Gastroesophageal sphincter (tissue), 4 donors: ENCODE results near the gene LGR4. TPM values are rescaled to one million over a fixed set of nuclear protein-coding genes. Genes with fewer than 3 reads are reported as not detected.
A peak's percentile ranks its signal among the peaks of the same experiment; 100 is the strongest.

Source experiments
- ATAC-seq: fragments of 150-250 bp; one replicate; pipeline ENCODE4 v1.9.1; 2016; ENCODE audit warnings: mild to moderate bottlenecking, moderate library complexity
- H3K27ac ChIP-seq, 4 donors: fragments of 200-600 bp; sonication (generic) in 3 of 4; 1 replicate in 3 of 4; 2 replicates in 1 of 4; pipeline ENCODE4 v1.5.1; 2016 to 2019
- H3K27me3 ChIP-seq: fragments of 200-600 bp; sonication (generic); one replicate; pipeline ENCODE4 v1.5.1; 2019
- H3K36me3 ChIP-seq, 2 donors: fragments of 200-600 bp; sonication (generic); one replicate each; pipeline ENCODE4 v1.5.1; 2019; ENCODE audit warnings: control low read depth in 1 of 2
- H3K4me1 ChIP-seq, 3 donors: fragments of 200-600 bp; sonication (generic); 1 replicate in 2 of 3; 2 replicates in 1 of 3; pipeline ENCODE4 v1.5.1; 2016 to 2019; ENCODE audit warnings: control low read depth in 2 of 3
- H3K4me3 ChIP-seq, 2 donors: fragments of 200-600 bp; sonication (generic); one replicate each; pipeline ENCODE4 v1.5.1; 2019; ENCODE audit warnings: mild to moderate bottlenecking in 1 of 2, moderate library complexity in 1 of 2
- H3K9me3 ChIP-seq, 3 donors: fragments of 200-600 bp; sonication (generic); one replicate each; pipeline ENCODE4 v1.5.1; 2017 to 2019; ENCODE audit warnings: control low read depth in 2 of 3
- EP300 ChIP-seq: sonication (generic); formaldehyde crosslinking; IDR thresholded peaks from one replicate; pipeline ENCODE4 v1.6.1; 2017; ENCODE audit warnings: antibody characterized with exemption, mild to moderate bottlenecking
- POLR2A ChIP-seq, 2 donors: fragments of 450-650 bp; IDR thresholded peaks; one replicate each; pipeline ENCODE4 v1.6.1; 2017; ENCODE audit warnings: antibody characterized with exemption in 2 of 2, mild to moderate bottlenecking in 2 of 2, moderate library complexity in 1 of 2
- POLR2AphosphoS5 ChIP-seq: sonication (generic); formaldehyde crosslinking; IDR thresholded peaks from one replicate; pipeline ENCODE4 v1.6.1; 2017; ENCODE audit warnings: antibody characterized with exemption
- WGBS, 2 donors: methylation state at CpG; one replicate each; pipeline ENCODE4 v1.1.5; 2018; ENCODE audit warnings: low coverage in 1 of 2; 5-methylcytosine and 5-hydroxymethylcytosine counted together
- total RNA-seq, 4 donors: library from RNA; depleted of rRNA; stranded (reverse); fragments of >200 nt; gene quantifications; one replicate each; pipeline ENCODE4 v1.1.0, GENCODE V29; 2016
- TF ChIP-seq, protein P1 (sequence below), 4 experiments: fragments of 200-600 bp in 2 of 4; fragments of 450-650 bp in 2 of 4; sonication (generic) in 1 of 4; IDR thresholded peaks; one replicate each; pipeline ENCODE4 v1.5.1; 2017 to 2019; ENCODE audit warnings: antibody characterized with exemption in 4 of 4, mild to moderate bottlenecking in 2 of 4, moderate library complexity in 2 of 4

Gene LGR4
- total RNA-seq, 4 donors from 2014 or later = 21.0 to 35.9 (median 31.8) TPM

DNA sequence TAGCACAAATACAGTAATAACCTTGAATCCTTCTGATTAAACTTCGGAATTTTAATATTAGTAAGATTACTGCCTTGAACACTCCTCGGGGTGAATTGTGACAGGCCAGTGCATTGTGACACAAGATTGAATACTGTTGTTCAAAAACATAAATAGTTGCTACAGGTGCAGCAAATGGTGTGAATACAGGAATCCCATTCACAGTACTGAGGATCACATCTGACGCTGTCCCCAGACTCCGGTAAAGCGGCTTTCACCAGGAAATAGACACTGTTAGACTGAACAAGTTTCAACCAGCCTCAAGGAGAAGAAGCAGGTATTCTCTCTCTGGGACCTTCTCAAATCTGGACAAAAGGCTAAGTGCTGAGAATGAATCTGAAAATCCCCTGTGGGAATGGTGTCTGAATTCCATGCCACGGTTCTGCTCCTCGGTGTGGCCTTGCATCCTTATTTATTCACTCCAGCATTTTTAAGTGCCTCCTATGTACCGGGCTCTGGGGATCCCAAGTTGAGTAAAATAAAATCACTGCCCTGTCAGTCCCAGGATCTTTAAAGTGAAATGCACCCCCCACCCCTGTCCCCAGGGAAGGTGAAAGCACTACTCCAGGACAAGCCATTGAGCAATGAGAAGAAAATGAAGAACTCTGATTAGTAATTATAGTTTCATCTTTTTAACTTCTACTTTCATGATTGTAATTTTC is 3.4 kb downstream of the LGR4 start:
- peak overlapping the region in 1 of 2 donors; percentile 5 for H3K4me3 ChIP-seq
- WGBS, 2 donors = 67 to 78% methylated on average over 4 to 7 of the region's 8 CpGs
- peak overlapping the region in 3 of 4 donors; percentile 13 to 61 (median 46) for H3K27ac ChIP-seq
- no peaks in the 10 kb centered on the region for H3K36me3 ChIP-seq
- ATAC-seq = no peak
- no peaks in the 10 kb centered on the region for H3K9me3 ChIP-seq
- TF ChIP-seq POLR2A (IDR thresholded peaks at IDR 0.05) = no peak
- no peak for TF ChIP-seq POLR2AphosphoS5
- TF ChIP-seq EP300 = no peak
- TF ChIP-seq, protein P1, sequence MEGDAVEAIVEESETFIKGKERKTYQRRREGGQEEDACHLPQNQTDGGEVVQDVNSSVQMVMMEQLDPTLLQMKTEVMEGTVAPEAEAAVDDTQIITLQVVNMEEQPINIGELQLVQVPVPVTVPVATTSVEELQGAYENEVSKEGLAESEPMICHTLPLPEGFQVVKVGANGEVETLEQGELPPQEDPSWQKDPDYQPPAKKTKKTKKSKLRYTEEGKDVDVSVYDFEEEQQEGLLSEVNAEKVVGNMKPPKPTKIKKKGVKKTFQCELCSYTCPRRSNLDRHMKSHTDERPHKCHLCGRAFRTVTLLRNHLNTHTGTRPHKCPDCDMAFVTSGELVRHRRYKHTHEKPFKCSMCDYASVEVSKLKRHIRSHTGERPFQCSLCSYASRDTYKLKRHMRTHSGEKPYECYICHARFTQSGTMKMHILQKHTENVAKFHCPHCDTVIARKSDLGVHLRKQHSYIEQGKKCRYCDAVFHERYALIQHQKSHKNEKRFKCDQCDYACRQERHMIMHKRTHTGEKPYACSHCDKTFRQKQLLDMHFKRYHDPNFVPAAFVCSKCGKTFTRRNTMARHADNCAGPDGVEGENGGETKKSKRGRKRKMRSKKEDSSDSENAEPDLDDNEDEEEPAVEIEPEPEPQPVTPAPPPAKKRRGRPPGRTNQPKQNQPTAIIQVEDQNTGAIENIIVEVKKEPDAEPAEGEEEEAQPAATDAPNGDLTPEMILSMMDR (IDR thresholded peaks at IDR 0.05) = no peak
- H3K4me1 ChIP-seq = peaks cover 10 to 79% (median 17%) of the 10 kb centered on the region in 3 donors
- H3K27me3 ChIP-seq = no peaks in the 10 kb centered on the region

DNA sequence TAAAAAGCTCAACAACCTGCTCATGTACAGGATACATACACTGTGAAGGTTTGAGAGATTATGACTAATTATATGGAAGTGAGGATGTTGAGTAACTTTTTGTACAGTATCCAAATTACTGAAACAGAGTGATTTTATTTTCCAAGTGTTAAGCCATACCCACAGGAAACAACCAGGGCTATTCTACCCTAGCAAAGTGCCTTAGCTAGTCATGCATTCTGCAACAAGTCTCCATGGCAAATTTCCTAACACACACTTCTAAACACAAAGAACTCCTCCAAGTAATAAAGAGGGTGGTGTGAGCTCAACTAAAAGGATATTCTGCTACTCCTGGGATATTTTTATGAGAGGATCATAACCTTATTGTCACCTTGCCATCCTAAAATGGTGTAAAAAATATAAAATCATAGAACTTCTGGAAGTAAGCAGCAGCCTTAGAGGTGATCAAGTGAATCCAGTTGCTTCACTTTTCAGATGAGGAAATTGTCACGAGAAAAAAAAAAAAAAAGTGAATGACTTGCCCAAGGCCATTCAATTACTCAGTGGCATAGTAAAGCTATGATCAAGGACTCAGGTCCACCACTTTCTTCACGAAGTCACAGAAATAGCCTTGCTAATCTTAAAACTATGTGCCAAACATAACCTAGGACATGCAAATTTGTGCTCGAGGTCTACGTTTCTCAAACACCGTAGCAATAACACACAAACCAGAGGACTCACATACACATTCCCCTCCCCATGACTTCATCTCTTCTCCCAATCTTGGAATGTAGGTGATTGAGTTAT is 4.2 kb downstream of the LGR4 start:
- ATAC-seq = peak; percentile 16
- peak overlapping the region in 2 of 4 donors; percentile 46 to 61 for H3K27ac ChIP-seq
- H3K36me3 ChIP-seq = no peaks in the 10 kb centered on the region

DNA sequence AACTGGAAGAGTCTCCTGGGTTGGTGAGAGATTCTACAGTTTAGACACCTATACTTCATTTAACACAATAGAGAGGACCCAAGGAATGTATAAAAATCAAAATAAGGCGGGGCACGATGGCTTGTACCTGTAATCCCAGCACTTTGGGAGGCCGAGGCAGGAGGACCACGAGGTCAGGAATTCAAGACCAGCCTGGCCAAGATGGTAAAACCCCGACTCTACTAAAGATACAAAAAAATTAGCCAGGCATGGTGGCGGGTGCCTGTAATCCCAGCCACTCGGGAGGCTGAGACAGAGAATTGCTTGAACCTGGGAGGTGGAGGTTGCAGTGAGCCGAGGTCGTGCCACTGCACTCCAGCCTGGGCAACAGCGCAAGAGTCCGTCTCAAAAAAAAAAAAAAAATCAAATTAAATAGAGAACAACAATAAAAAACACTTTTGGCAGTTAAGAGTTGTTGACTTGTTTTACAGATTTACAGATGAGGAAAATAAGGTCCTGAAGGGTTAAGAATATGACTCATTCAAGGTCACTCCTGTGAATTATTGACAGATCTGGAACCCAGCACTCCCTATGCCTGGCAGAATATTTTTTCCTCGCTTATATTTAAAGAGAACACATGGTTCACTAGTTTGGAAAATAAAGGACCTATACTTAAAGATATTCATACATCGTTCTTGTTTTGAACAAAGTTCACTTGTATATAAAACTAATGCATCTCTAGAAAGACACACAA is 5.2 kb downstream of the LGR4 start:
- ATAC-seq = no peak
- H3K36me3 ChIP-seq = no peaks in the 10 kb centered on the region
- TF ChIP-seq EP300 = no peak
- no peak for TF ChIP-seq POLR2A (IDR thresholded peaks at IDR 0.05)
- TF ChIP-seq, protein P1 (IDR thresholded peaks at IDR 0.05) = no peak
- TF ChIP-seq POLR2AphosphoS5 = no peak

More for the DNA sequence above, 4.2 kb downstream of the LGR4 start:
- TF ChIP-seq, protein P1 (IDR thresholded peaks at IDR 0.05) = no peak
- TF ChIP-seq EP300 = no peak
- TF ChIP-seq POLR2AphosphoS5 = peak; percentile 41
- WGBS, 2 donors = 29 to 78% methylated on average over 2 to 4 of the region's 5 CpGs
- H3K4me1 ChIP-seq = peaks cover 10 to 85% (median 20%) of the 10 kb centered on the region in 3 donors
- H3K9me3 ChIP-seq = no peaks in the 10 kb centered on the region
- H3K4me3 ChIP-seq = peak overlapping the region in 1 of 2 donors; percentile 5
- no peaks in the 10 kb centered on the region for H3K27me3 ChIP-seq

DNA sequence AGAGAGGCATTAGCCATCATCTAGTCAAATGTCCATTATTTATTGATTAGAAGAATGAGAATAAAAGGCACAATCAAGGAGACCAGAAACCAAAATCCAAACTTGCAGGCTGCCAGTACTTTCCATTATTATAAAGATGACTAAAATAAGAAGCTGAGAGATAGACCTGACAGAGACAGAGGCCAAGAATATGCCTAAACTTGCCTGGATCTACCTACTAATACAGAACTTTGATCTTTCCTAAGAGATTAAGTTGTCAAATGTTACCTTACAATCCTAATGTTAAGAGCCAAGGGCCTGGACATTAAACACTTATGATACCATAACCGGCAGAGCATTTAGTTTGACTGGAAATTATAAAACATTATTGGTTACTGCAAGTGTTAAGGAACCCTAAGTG is 6.2 kb downstream of the LGR4 start:
- WGBS, 2 donors = 43 to 50% methylated on average over 1 of the region's 1 CpG
- peaks cover 10 to 89% (median 20%) of the 10 kb centered on the region in 3 donors for H3K4me1 ChIP-seq
- no peak overlapping the region for H3K4me3 ChIP-seq
- ATAC-seq = no peak
- peak overlapping the region in 2 of 4 donors; percentile 59 to 63 for H3K27ac ChIP-seq
- no peak for TF ChIP-seq POLR2A (IDR thresholded peaks at IDR 0.05)
- TF ChIP-seq EP300 = no peak
- no peak for TF ChIP-seq POLR2AphosphoS5
- TF ChIP-seq, protein P1 (IDR thresholded peaks at IDR 0.05) = no peak
- no peaks in the 10 kb centered on the region for H3K27me3 ChIP-seq
- H3K9me3 ChIP-seq = no peaks in the 10 kb centered on the region
- H3K36me3 ChIP-seq = no peaks in the 10 kb centered on the region

More for the DNA sequence above, 5.2 kb downstream of the LGR4 start:
- H3K27ac ChIP-seq = peak overlapping the region in 1 of 4 donors; percentile 46
- H3K4me1 ChIP-seq = peaks cover 10 to 90% (median 20%) of the 10 kb centered on the region in 3 donors
- WGBS, 2 donors = 86 to 88% methylated on average over 8 to 13 of the region's 13 CpGs
- no peaks in the 10 kb centered on the region for H3K27me3 ChIP-seq
- no peaks in the 10 kb centered on the region for H3K9me3 ChIP-seq
- no peak overlapping the region for H3K4me3 ChIP-seq
